Frontal cortex (tissue), 1 donor: ENCODE results near the gene SH3BP2. TPM values are rescaled to one million over a fixed set of nuclear protein-coding genes. Genes with fewer than 3 reads are reported as not detected.

ENCODE experiments used
- total RNA-seq: library from RNA; depleted of rRNA; stranded (reverse); fragments of >200 nt; gene quantifications from one replicate; pipeline ENCODE4 v1.2.3, GENCODE V29; 2014

Gene SH3BP2
- total RNA-seq, 1 donor from 2014 or later, result 19.6 TPM

Other genes starting within 250 kb of the SH3BP2 start
- gene TNIP2, start 36.7 kb upstream of the SH3BP2 start, total RNA-seq, result 6.1 TPM
- gene ADD1, start 50.8 kb downstream of the SH3BP2 start, total RNA-seq, result 178 TPM
- 6.1 TPM for gene NOP14, start 170.3 kb downstream of the SH3BP2 start, total RNA-seq
- 59.5 TPM for gene GRK4, start 170.5 kb downstream of the SH3BP2 start, total RNA-seq